HCT116 (cell line): ENCODE data around the gene NSUN3. TPM values are rescaled to one million over a fixed set of nuclear protein-coding genes. Genes with fewer than 3 reads are reported as not detected.

ENCODE experiments used
- ATAC-seq: fragments of 200-7000 bp; cut with Tn5 transposase; 2 replicates; pipeline ENCODE4 v1.9.1; 2020; ENCODE audit warnings: mild to moderate bottlenecking, moderate library complexity
- BruUV-seq: library from RNA; stranded (reverse); fragments of 400-500 nt; replicated peaks from 2 replicates; lab custom pipeline; 2021; lab: Mats Ljungman, UMichigan
- CTCF ChIA-PET: fragments of 300-600 bp; sonication (Branson Sonifier 250); formaldehyde crosslinking; loops from one replicate; lab custom pipeline; 2021; ENCODE audit warnings: antibody characterized with exemption; lab: Charles Lee
- POLR2A ChIA-PET: fragments of 300-600, 350-600 bp; sonication (Branson Sonifier 250); formaldehyde crosslinking; loops from one replicate; lab custom pipeline; 2021; ENCODE audit warnings: antibody characterized with exemption; lab: Charles Lee
- RAD21 ChIA-PET, 2 experiments: fragments of 300-600 bp; sonication (Branson Sonifier 250); formaldehyde crosslinking; loops; one replicate each; lab custom pipeline; 2023; ENCODE audit warnings: low total read pairs in 2 of 2; ENCODE audit not compliant: uncharacterized antibody in 2 of 2, unreplicated experiment in 2 of 2, low non-redundant PET in 1 of 2; lab: Charles Lee
- DNase-seq: peaks from one replicate; pipeline ENCODE4 v3.0.0-alpha.2; 2010; ENCODE audit warnings: low read depth, low spot score
- H2AFZ ChIP-seq: fragments of 200-600 bp; shearing (Covaris generic), sonication (generic); 2 replicates; pipeline ENCODE4 v1.6.1; 2017; ENCODE audit warnings: low read depth, mixed run types, mixed read lengths, antibody characterized with exemption, low read length; ENCODE audit not compliant: poor library complexity, severe bottlenecking
- H3K27ac ChIP-seq: 2 replicates; pipeline ENCODE4 v1.5.1; 2012; ENCODE audit warnings: low read depth, low read length
- H3K27me3 ChIP-seq: fragments of 200-600 bp; sonication (generic); 2 replicates; pipeline ENCODE4 v1.6.1; 2016; ENCODE audit warnings: mixed run types, low read length, mixed read lengths; ENCODE audit not compliant: insufficient read depth
- H3K36me3 ChIP-seq, 2 experiments: fragments of 200-500 bp in 1 of 2; fragments of 200-600 bp in 1 of 2; sonication (Bioruptor generic) in 1 of 2; sonication (generic) in 1 of 2; 2 replicates each; pipeline versions ENCODE4 v1.5.1 to v1.6.1; 2014 to 2016; ENCODE audit warnings: low read length in 2 of 2, inconsistent platforms in 1 of 2, mixed read lengths in 1 of 2, mixed run types in 1 of 2; ENCODE audit not compliant: insufficient read depth in 2 of 2, control insufficient read depth in 1 of 2
- H3K4me1 ChIP-seq, 2 experiments: fragments of 200-600 bp in 1 of 2; sonication (generic) in 1 of 2; 2 replicates each; pipeline versions ENCODE4 v1.5.1 to v1.6.1; 2012 to 2017; ENCODE audit warnings: low read length in 2 of 2, inconsistent platforms in 1 of 2, mild to moderate bottlenecking in 1 of 2, mixed read lengths in 1 of 2, mixed run types in 1 of 2, moderate library complexity in 1 of 2; ENCODE audit not compliant: insufficient read depth in 2 of 2, control insufficient read depth in 1 of 2
- H3K4me2 ChIP-seq: fragments of 200-600 bp; sonication (generic); 2 replicates; pipeline ENCODE4 v1.6.1; 2017; ENCODE audit warnings: mixed run types, low read length, mixed read lengths
- H3K4me3 ChIP-seq, 2 experiments: fragments of 200-600 bp in 1 of 2; sonication (generic) in 1 of 2; replicated peaks in 1 of 2; 2 replicates each; pipeline ENCODE4 v1.5.1; 2011 to 2016; ENCODE audit warnings: low read length in 2 of 2, control low read depth in 1 of 2, low read depth in 1 of 2, mild to moderate bottlenecking in 1 of 2, mixed read lengths in 1 of 2, mixed run types in 1 of 2
- H3K79me2 ChIP-seq: fragments of 200-600 bp; sonication (generic); 2 replicates; pipeline ENCODE4 v1.6.1; 2017; ENCODE audit warnings: mild to moderate bottlenecking, mixed run types, low read length, moderate library complexity, mixed read lengths; ENCODE audit not compliant: insufficient read depth
- H3K9ac ChIP-seq: fragments of 200-600 bp; sonication (generic); 2 replicates; pipeline ENCODE4 v1.6.1; 2016; ENCODE audit warnings: low read length, mixed read lengths
- H3K9me2 ChIP-seq: fragments of 200-600 bp; sonication (generic), shearing (Covaris generic); 2 replicates; pipeline ENCODE4 v1.6.1; 2017; ENCODE audit warnings: mixed run types, mild to moderate bottlenecking, moderate library complexity; ENCODE audit not compliant: insufficient read depth
- H3K9me3 ChIP-seq, 2 experiments: fragments of 200-500 bp in 1 of 2; fragments of 200-600 bp in 1 of 2; sonication (Bioruptor generic) in 1 of 2; sonication (generic) in 1 of 2; 2 replicates each; pipeline ENCODE4 v1.6.1; 2014 to 2017; ENCODE audit warnings: low read length in 2 of 2, mixed read lengths in 2 of 2, inconsistent platforms in 1 of 2, low read depth in 1 of 2, mild to moderate bottlenecking in 1 of 2, mixed run types in 1 of 2, moderate library complexity in 1 of 2; ENCODE audit not compliant: control insufficient read depth in 1 of 2, insufficient read depth in 1 of 2
- H4K20me1 ChIP-seq: fragments of 200-600 bp; sonication (generic), shearing (Covaris generic); 2 replicates; pipeline ENCODE4 v1.6.1; 2017; ENCODE audit warnings: mixed run types, mild to moderate bottlenecking, moderate library complexity; ENCODE audit not compliant: insufficient read depth
- ATF3 ChIP-seq: IDR thresholded peaks from 2 replicates; pipeline ENCODE4 v1.6.1; 2012
- EZH2phosphoT487 ChIP-seq: fragments of 200-600 bp; IDR thresholded peaks from 2 replicates; pipeline ENCODE4 v1.6.1; 2018; ENCODE audit warnings: antibody characterized with exemption, borderline replicate concordance
- POLR2AphosphoS5 ChIP-seq: IDR thresholded peaks from 2 replicates; pipeline ENCODE4 v1.6.1; 2011; ENCODE audit warnings: mild to moderate bottlenecking, low read depth, low read length, moderate library complexity
- SRF ChIP-seq: IDR thresholded peaks from 2 replicates; pipeline ENCODE4 v1.6.1; 2012; ENCODE audit warnings: low read depth
- TCF7L2 ChIP-seq: IDR thresholded peaks from 2 replicates; pipeline ENCODE4 v1.7.0; 2011; ENCODE audit warnings: borderline replicate concordance, inconsistent platforms; ENCODE audit not compliant: insufficient read depth, insufficient read length; ENCODE audit errors: extremely low read depth
- ZFX ChIP-seq: fragments of 450-650 bp; IDR thresholded peaks from 2 replicates; pipeline ENCODE4 v1.6.1; 2017
- ZNF274 ChIP-seq: fragments of 200-500 bp; sonication (Bioruptor generic); IDR thresholded peaks from 2 replicates; pipeline ENCODE4 v1.6.1; 2014; ENCODE audit warnings: mild to moderate bottlenecking, low read depth, low read length, inconsistent platforms
- intact Hi-C: fragments of 100-400 bp; cut with micrococcal nuclease; formaldehyde crosslinking; loops from 2 replicates; pipeline ENCODE4 v1.10.0; 2022
- total RNA-seq: library from RNA; stranded (reverse); gene quantifications from one replicate; pipeline ENCODE4 v1.2.1, GENCODE V29; 2021; ENCODE audit not compliant: unreplicated experiment
- TF ChIP-seq, protein P1 (sequence below): IDR thresholded peaks from 2 replicates; pipeline ENCODE4 v1.6.1; 2012

The NSUN3 gene
- total RNA-seq, 1 experiment from 2014 or later: 6.6 TPM

DNA sequence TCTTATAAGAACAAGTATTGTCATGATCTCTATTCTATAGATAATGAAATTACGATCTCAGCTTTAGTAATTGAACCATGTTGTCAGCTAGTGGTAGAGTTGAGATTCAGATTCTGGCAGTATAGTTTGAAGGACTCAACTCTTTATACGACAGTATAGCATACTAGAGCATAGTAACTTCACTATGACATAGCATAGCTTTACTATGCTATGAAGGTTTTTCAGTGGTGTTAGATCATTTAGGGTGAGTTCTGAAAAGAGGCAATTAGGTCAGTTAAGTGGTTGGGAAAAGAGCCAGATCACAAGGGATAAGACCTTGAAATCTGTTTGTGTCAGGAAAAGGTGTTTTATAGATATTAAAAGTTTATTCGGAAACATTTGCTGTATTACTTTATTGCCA, 42.6 kb upstream of the NSUN3 start:
- Histone ChIP-seq H3K9ac (no peak overlapping the region), H3K79me2 (no peaks in the 10 kb centered on the region), H4K20me1 (no peaks in the 10 kb centered on the region), H3K27ac (no peak overlapping the region), H3K9me3 (no peaks in the 10 kb centered on the region), H3K36me3 (no peaks in the 10 kb centered on the region), H3K27me3 (no peaks in the 10 kb centered on the region), H3K4me2 (no peak overlapping the region), H3K4me1 (no peaks in the 10 kb centered on the region), H3K9me2 (no peaks in the 10 kb centered on the region), H2AFZ (no peak overlapping the region), H3K4me3 (no peak overlapping the region)
- no TSS peak for BruUV-seq
- CTCF ChIA-PET: interaction anchor here (1.0 kb wide), 1 partner anchor 81 kb away, joined by 3 read pairs; no protein-coding TSS in a partner anchor
- no peak for DNase-seq
- no peak for ATAC-seq
- intact Hi-C loops: no loop called here
- RAD21 ChIA-PET: no interaction called here
- POLR2A ChIA-PET: no interaction called here
- no peak for TF ChIP-seq EZH2phosphoT487

GRCh38 chr3:94024385-94024784, 38.5 kb upstream of the NSUN3 start:
- H3K36me3 ChIP-seq: no peaks in the 10 kb centered on the region
- ATAC-seq (no peak), DNase-seq (no peak)
- no peaks in the 10 kb centered on the region for H3K79me2 ChIP-seq
- peaks cover 6% of the 10 kb centered on the region in 2 experiments for H3K4me1 ChIP-seq
- no peak overlapping the region for H3K4me3 ChIP-seq
- no peak overlapping the region for H3K27ac ChIP-seq
- H3K9ac ChIP-seq: no peak overlapping the region
- H3K4me2 ChIP-seq: no peak overlapping the region
- H3K9me2 ChIP-seq: no peaks in the 10 kb centered on the region
- ChIA-PET CTCF (interaction anchor here (0.6 to 1.2 kb wide), 2 partner anchors 13 to 115 kb away, joined by 3 read pairs; no protein-coding TSS in a partner anchor), POLR2A (no interaction called here), RAD21 (no interaction called here)
- BruUV-seq: no TSS peak
- H3K9me3 ChIP-seq: no peaks in the 10 kb centered on the region
- H3K27me3 ChIP-seq: no peaks in the 10 kb centered on the region
- no peaks in the 10 kb centered on the region for H4K20me1 ChIP-seq
- TF ChIP-seq TCF7L2 (no peak), ZFX (no peak), ZNF274 (no peak), SRF (no peak), POLR2AphosphoS5 (no peak), EZH2phosphoT487 (no peak), ATF3 (no peak)
- TF ChIP-seq, protein P1, sequence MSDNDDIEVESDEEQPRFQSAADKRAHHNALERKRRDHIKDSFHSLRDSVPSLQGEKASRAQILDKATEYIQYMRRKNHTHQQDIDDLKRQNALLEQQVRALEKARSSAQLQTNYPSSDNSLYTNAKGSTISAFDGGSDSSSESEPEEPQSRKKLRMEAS: no peak
- intact Hi-C loops: no loop called here
- no peak overlapping the region for H2AFZ ChIP-seq
